ENCODE measurements around the gene TBC1D8. TPM values are rescaled to one million over a fixed set of nuclear protein-coding genes. Genes with fewer than 3 reads are reported as not detected.

The TBC1D8 gene
- polyA plus RNA-seq, 10 donors: 15.0 to 27.4 (median 19.6) TPM

GRCh38 chr2:100957996-100958653, 193.1 kb downstream of the TBC1D8 start:
- peak; percentile 64 to 93 (median 80) for DNase-seq

Other genes starting within 250 kb of the TBC1D8 start
- 1,000 to 10,000 TPM; 3,258 to 4,486 (median 3,722) TPM for gene RPL31, start 149.1 kb downstream of the TBC1D8 start, polyA plus RNA-seq (ENCODE audit: insufficient read length in 10 of 10)
- 10 to 100 TPM; 27.8 to 42.0 (median 35.8) TPM for gene CNOT11, start 101.5 kb upstream of the TBC1D8 start, polyA plus RNA-seq (ENCODE audit: insufficient read length in 10 of 10)
- gene RNF149, start 157.3 kb upstream of the TBC1D8 start, polyA plus RNA-seq (ENCODE audit: insufficient read length in 10 of 10): 10 to 100 TPM; 24.0 to 48.1 (median 34.1) TPM
- 1 to 10 TPM; 2.3 to 8.1 (median 3.6) TPM for gene CREG2, start 236.1 kb upstream of the TBC1D8 start, polyA plus RNA-seq (ENCODE audit: insufficient read length in 10 of 10)